Small intestine (tissue), 7 donors: ENCODE data around the gene PTPRN. TPM values are rescaled to one million over a fixed set of nuclear protein-coding genes. Genes with fewer than 3 reads are reported as not detected.
A peak's percentile ranks its signal among the peaks of the same experiment; 100 is the strongest.

Experiments used
- DNase-seq, 2 donors: peaks; one replicate each; pipeline versions ENCODE4 v3.0.0 to v3.0.0-alpha.2; 2013
- FAIRE-seq: peaks from 2 replicates; lab custom pipeline; 2012; peaks lifted over from hg19 to GRCh38; lab: Jason Lieb, UNC
- H3K27ac ChIP-seq, 3 donors: one replicate each; pipeline ENCODE4 v1.5.1; 2013; ENCODE audit warnings: low read length in 2 of 3, mild to moderate bottlenecking in 2 of 3, control low read depth in 1 of 3, inconsistent platforms in 1 of 3, low read depth in 1 of 3, moderate library complexity in 1 of 3
- H3K27me3 ChIP-seq, 3 donors: one replicate each; pipeline ENCODE4 v1.6.1; 2013; ENCODE audit warnings: low read length in 3 of 3, inconsistent platforms in 1 of 3; ENCODE audit not compliant: control insufficient read depth in 3 of 3, insufficient read depth in 3 of 3
- H3K36me3 ChIP-seq, 3 donors: one replicate each; pipeline ENCODE4 v1.6.1; 2013; ENCODE audit warnings: low read length in 3 of 3, inconsistent platforms in 1 of 3, low read depth in 1 of 3, mild to moderate bottlenecking in 1 of 3, moderate library complexity in 1 of 3; ENCODE audit not compliant: control insufficient read depth in 3 of 3, insufficient read depth in 2 of 3
- H3K4me1 ChIP-seq, 3 donors: one replicate each; pipeline ENCODE4 v1.6.1; 2013; ENCODE audit warnings: low read length in 2 of 3, inconsistent platforms in 1 of 3, low read depth in 1 of 3, mild to moderate bottlenecking in 1 of 3, moderate library complexity in 1 of 3; ENCODE audit not compliant: control insufficient read depth in 3 of 3, insufficient read depth in 2 of 3
- H3K4me3 ChIP-seq, 3 donors: one replicate each; pipeline ENCODE4 v1.5.1; 2013; ENCODE audit warnings: low read length in 3 of 3, control low read depth in 1 of 3, inconsistent platforms in 1 of 3, low read depth in 1 of 3, mild to moderate bottlenecking in 1 of 3, moderate library complexity in 1 of 3
- H3K9me3 ChIP-seq, 2 donors: one replicate each; pipeline ENCODE4 v1.6.1; 2013; ENCODE audit warnings: low read depth in 1 of 2, low read length in 1 of 2; ENCODE audit not compliant: control insufficient read depth in 2 of 2, insufficient read depth in 1 of 2
- WGBS, 3 donors: extraction: QIAGEN DNeasy Blood & Tissue Kit; methylation state at CpG; one replicate each; pipeline ENCODE4 v1.1.7; 2013; 5-methylcytosine and 5-hydroxymethylcytosine counted together
- polyA plus RNA-seq, 4 donors: library from polyadenylated mRNA; stranded (reverse) in 3 of 4; unstranded in 1 of 4; fragments of 200-250 nt in 3 of 4; fragments of 120-200 nt in 1 of 4; gene quantifications; one replicate each; pipeline versions ENCODE4 v1.2.1 to v1.2.3, GENCODE V29; 2013
- donor health status: healthy with polysubstance abuse.
- donor health status: control.
- donor health status: control.
- donor health status: Bipolar disorder and iron deficiency.
- donor health status: healthy.

Gene PTPRN
- polyA plus RNA-seq, 4 donors: 1.6 to 9.4 (median 4.1) TPM; not detected in 1

GRCh38 chr2:219279916-219280516 lies 29.2 kb downstream of the PTPRN start:
- WGBS, 3 donors: 37 to 45% (median 45%) methylated on average over 12 of the region's 12 CpGs
- peak overlapping the region; percentile 50 to 74 (median 60) for H3K4me3 ChIP-seq
- peaks cover 4 to 46% (median 7%) of the 10 kb centered on the region in 3 donors for H3K36me3 ChIP-seq
- no peaks in the 10 kb centered on the region for H3K9me3 ChIP-seq
- DNase-seq: no peak
- peaks cover 0 to 33% (median 6%) of the 10 kb centered on the region in 3 donors for H3K4me1 ChIP-seq
- H3K27me3 ChIP-seq: no peaks in the 10 kb centered on the region
- no peak for FAIRE-seq
- H3K27ac ChIP-seq: peak overlapping the region; percentile 82 to 97 (median 89)

- Histone ChIP-seq H3K9me3 (no peaks in the 10 kb centered on the region), H3K27ac (peak within 1 kb of the TSS; percentile 88 to 97 (median 89)), H3K27me3 (no peaks in the 10 kb centered on the region), H3K36me3 (peaks cover 4 to 40% (median 7%) of the 10 kb centered on the region in 3 donors), H3K4me1 (peaks cover 0 to 33% (median 6%) of the 10 kb centered on the region in 3 donors), H3K4me3 (peak within 1 kb of the TSS; percentile 50 to 74 (median 60))
- peak; percentile 98 for DNase-seq
- no peak for FAIRE-seq
- 0 to 1% (median 0%) methylated on average over 43 to 65 of the region's 65 CpGs for WGBS, 3 donors
Observed at GRCh38 chr2:219279151-219279915, 29.9 kb downstream of the PTPRN start, which contains the start of gene DNAJB2. DNAJB2 (plus strand) TSS chr2:219279366; CDS start chr2:219279834, 468 bp downstream.

- Histone ChIP-seq H3K4me1 (peaks cover 0 to 33% (median 6%) of the 10 kb centered on the region in 3 donors), H3K9me3 (no peaks in the 10 kb centered on the region), H3K27ac (peak overlapping the region; percentile 88 to 97 (median 89)), H3K4me3 (peak overlapping the region in 2 of 3 donors; percentile 28 to 50), H3K36me3 (peaks cover 2 to 33% (median 7%) of the 10 kb centered on the region in 3 donors), H3K27me3 (no peaks in the 10 kb centered on the region)
- 12 to 14% (median 12%) methylated on average over 9 of the region's 9 CpGs for WGBS, 3 donors
- DNase-seq (no peak), FAIRE-seq (no peak)
Observed at GRCh38 chr2:219278655-219279150, 30.5 kb downstream of the PTPRN start.

GRCh38 chr2:219277703-219278654 lies 31.2 kb downstream of the PTPRN start:
- Histone ChIP-seq H3K27ac (peak overlapping the region; percentile 88 to 97 (median 89)), H3K9me3 (no peaks in the 10 kb centered on the region), H3K36me3 (peaks cover 0 to 26% (median 5%) of the 10 kb centered on the region in 3 donors), H3K4me1 (peaks cover 0 to 33% (median 6%) of the 10 kb centered on the region in 3 donors), H3K4me3 (peak overlapping the region in 1 of 3 donors; percentile 50), H3K27me3 (no peaks in the 10 kb centered on the region)
- DNase-seq: peak; percentile 83 to 90
- 25 to 30% (median 25%) methylated on average over 25 of the region's 25 CpGs for WGBS, 3 donors
- no peak for FAIRE-seq

GRCh38 chr2:219274361-219274921 lies 34.8 kb downstream of the PTPRN start:
- Histone ChIP-seq H3K27me3 (no peaks in the 10 kb centered on the region), H3K27ac (no peak overlapping the region), H3K4me3 (no peak overlapping the region), H3K9me3 (no peaks in the 10 kb centered on the region), H3K36me3 (no peaks in the 10 kb centered on the region), H3K4me1 (peaks cover 0 to 24% (median 6%) of the 10 kb centered on the region in 3 donors)
- no peak for FAIRE-seq
- peak in 1 of 2 donors; percentile 32 for DNase-seq
- WGBS, 3 donors: 60 to 81% (median 70%) methylated on average over 6 of the region's 6 CpGs

- Histone ChIP-seq H3K4me3 (no peak overlapping the region), H3K9me3 (no peaks in the 10 kb centered on the region), H3K27me3 (no peaks in the 10 kb centered on the region), H3K36me3 (no peaks in the 10 kb centered on the region), H3K4me1 (peaks cover 0 to 27% (median 6%) of the 10 kb centered on the region in 3 donors), H3K27ac (no peak overlapping the region)
- no peak for DNase-seq
- FAIRE-seq: no peak
- 67 to 88% (median 81%) methylated on average over 3 of the region's 3 CpGs for WGBS, 3 donors
Observed at GRCh38 chr2:219273937-219274336, 35.3 kb downstream of the PTPRN start.

- H3K4me1 ChIP-seq: peaks cover 0 to 20% (median 2%) of the 10 kb centered on the region in 3 donors
- peak in 1 of 2 donors; percentile 30 for DNase-seq
- no peak for FAIRE-seq
- WGBS, 3 donors: 59 to 77% (median 68%) methylated on average over 2 of the region's 2 CpGs
- H3K36me3 ChIP-seq: no peaks in the 10 kb centered on the region
- no peaks in the 10 kb centered on the region for H3K27me3 ChIP-seq
- no peak overlapping the region for H3K27ac ChIP-seq
- H3K4me3 ChIP-seq: no peak overlapping the region
- no peaks in the 10 kb centered on the region for H3K9me3 ChIP-seq
Observed at GRCh38 chr2:219272995-219273394, 36.2 kb downstream of the PTPRN start.
